ENCODE measurements around the gene NTRK3.

The NTRK3 gene

GRCh38 chr15:88118035-88118434 is 138.5 kb downstream of the NTRK3 start:
- no peak for TF ChIP-seq CTCF (IDR thresholded peaks at IDR 0.05; ENCODE audit: low read depth, low read length, missing control alignments)
- H3K4me3 ChIP-seq (replicated peaks; ENCODE audit: low read depth, low read length): no peak overlapping the region
- no peak for DNase-seq (ENCODE audit: extremely low read depth, low read depth)

GRCh38 chr15:88115486-88116152 is 140.9 kb downstream of the NTRK3 start:
- no peak for TF ChIP-seq CTCF (IDR thresholded peaks at IDR 0.05; ENCODE audit: low read depth, low read length, missing control alignments)
- DNase-seq (ENCODE audit: extremely low read depth, low read depth): no peak
- H3K4me3 ChIP-seq (replicated peaks; ENCODE audit: low read depth, low read length): no peak overlapping the region

GRCh38 chr15:88113613-88114308 is 142.8 kb downstream of the NTRK3 start:
- DNase-seq (ENCODE audit: extremely low read depth, low read depth): no peak
- TF ChIP-seq CTCF (IDR thresholded peaks at IDR 0.05; ENCODE audit: low read depth, low read length, missing control alignments): no peak
- no peak overlapping the region for H3K4me3 ChIP-seq (replicated peaks; ENCODE audit: low read depth, low read length)

GRCh38 chr15:88108991-88109390 is 147.5 kb downstream of the NTRK3 start:
- no peak for DNase-seq (ENCODE audit: extremely low read depth, low read depth)
- TF ChIP-seq CTCF (IDR thresholded peaks at IDR 0.05; ENCODE audit: low read depth, low read length, missing control alignments): no peak
- H3K4me3 ChIP-seq (replicated peaks; ENCODE audit: low read depth, low read length): no peak overlapping the region

- no peak overlapping the region for H3K4me3 ChIP-seq (replicated peaks; ENCODE audit: low read depth, low read length)
- no peak for DNase-seq (ENCODE audit: extremely low read depth, low read depth)
- no peak for TF ChIP-seq CTCF (IDR thresholded peaks at IDR 0.05; ENCODE audit: low read depth, low read length, missing control alignments)
Measured at GRCh38 chr15:88108477-88108876, 148.1 kb downstream of the NTRK3 start.

GRCh38 chr15:88106074-88106473 is 150.5 kb downstream of the NTRK3 start:
- no peak for TF ChIP-seq CTCF (IDR thresholded peaks at IDR 0.05; ENCODE audit: low read depth, low read length, missing control alignments)
- no peak for DNase-seq (ENCODE audit: extremely low read depth, low read depth)
- H3K4me3 ChIP-seq (replicated peaks; ENCODE audit: low read depth, low read length): no peak overlapping the region
